Activated gamma-delta T cell treated with anti-CD3 and anti-CD28 coated beads, Interleukin-2, amount 50 U/mL, for 16 hours (primary cell): ENCODE measurements around the gene SCYGR4.
"Not testable (repeated sequence)": the region's sequence is repeated elsewhere in the genome, so short reads cannot be mapped to it uniquely, and the experiment has no call there.

Source experiments
- DNase-seq: peaks from one replicate; pipeline ENCODE4 v3.0.0-alpha.2; 2020; ENCODE audit warnings: low read depth

The SCYGR4 gene, protein sequence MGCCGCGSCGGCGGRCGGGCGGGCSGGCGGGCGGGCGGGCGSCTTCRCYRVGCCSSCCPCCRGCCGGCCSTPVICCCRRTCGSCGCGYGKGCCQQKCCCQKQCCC

DNA sequence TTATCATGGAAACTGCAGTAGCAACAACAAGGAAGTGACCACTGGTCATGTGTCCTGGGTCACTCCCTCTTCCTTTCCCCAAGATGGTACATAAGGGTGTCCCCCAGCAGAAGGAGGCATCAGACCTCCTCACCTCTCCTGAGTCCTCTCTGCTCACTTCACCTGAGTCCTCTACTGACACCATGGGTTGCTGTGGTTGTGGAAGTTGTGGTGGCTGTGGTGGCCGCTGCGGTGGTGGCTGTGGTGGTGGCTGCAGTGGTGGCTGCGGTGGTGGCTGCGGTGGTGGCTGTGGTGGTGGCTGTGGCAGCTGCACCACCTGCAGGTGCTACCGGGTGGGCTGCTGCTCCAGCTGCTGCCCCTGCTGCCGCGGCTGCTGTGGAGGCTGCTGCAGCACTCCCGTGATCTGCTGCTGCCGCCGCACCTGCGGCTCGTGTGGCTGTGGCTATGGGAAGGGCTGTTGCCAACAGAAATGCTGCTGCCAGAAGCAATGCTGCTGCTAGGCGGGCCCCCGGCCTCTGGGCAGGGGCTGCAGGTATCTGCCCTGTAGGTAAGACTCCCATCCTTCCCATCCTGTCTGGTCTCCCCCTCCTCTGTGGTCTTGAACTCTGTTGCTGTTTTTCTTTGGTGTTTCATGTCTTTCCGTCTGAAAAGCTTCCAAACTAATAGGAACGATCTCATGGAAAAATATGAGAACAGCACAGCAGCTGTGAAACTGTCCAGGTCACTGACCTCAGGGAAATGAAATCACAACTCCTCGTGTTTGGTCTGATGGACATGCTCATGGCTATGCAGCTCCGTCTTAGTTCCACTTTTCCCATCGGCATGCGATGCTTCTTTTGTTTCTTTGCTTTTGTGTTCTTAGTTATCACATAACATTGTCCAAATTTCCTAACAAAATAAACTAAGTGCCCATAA is at the start of gene SCYGR4:
TSS of gene SCYGR4 (plus strand) at position 183 of the 915 bp plus-strand sequence. CDS start at position 183, 0 bp downstream.
- DNase-seq = no peak

DNA sequence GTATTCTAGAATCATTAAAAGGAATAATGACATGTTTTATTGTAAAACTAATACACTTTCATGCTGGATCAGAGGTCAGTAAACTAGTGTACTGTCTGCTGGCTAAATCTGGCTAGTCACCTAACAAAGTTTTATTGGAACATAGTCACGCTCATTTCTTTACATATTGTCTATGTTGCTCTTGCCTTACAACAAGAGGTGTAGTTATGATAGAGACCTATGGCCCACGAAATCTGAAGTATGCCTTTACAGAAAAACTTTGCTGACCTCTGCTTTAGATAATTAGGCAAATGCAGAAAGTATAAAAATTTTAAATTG is 48.5 kb upstream of the SCYGR4 start:
- DNase-seq = no peak

DNA sequence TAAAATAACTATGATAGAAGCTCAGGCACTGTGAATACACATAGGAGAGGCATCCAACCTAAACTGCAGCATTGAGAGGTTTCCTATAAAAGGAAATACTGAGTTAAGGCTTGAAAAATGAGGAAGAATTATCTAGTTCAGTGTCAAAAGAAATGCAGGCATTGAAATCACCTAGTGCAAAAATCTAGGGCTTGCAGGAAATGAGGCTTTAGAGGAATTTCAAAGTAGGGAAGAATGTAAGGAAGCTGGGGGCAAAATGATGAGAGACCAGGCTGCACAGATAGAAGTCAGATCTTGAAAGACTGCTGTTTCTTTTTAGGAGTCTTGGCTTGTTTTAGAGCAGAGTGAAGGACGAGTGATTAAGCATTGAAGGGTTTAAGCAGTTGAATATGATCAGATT is 46.7 kb upstream of the SCYGR4 start:
- DNase-seq = no peak

DNA sequence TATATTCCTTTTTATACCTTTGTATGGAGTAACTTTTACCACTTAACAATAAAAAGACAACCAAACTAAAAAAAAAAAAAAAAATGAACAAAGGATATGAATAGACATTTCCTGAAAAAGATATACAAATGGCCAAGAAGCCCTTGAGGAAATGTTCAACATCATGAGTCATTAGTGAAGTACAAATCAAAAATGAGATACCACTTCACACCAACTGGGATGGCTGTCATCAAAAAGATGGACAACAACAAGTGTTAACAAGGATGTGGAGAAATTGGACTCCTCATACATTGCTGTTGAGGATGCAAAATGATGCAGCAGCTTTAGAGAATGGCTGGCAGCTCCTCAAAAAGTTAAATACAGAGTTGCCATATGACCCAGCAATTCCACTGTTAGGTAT is 41.2 kb upstream of the SCYGR4 start:
- no peak for DNase-seq

GRCh38 chr2:227576812-227577211 is 40.5 kb upstream of the SCYGR4 start:
- no peak for DNase-seq

GRCh38 chr2:227577555-227577954 is 39.7 kb upstream of the SCYGR4 start:
- DNase-seq = no peak

DNA sequence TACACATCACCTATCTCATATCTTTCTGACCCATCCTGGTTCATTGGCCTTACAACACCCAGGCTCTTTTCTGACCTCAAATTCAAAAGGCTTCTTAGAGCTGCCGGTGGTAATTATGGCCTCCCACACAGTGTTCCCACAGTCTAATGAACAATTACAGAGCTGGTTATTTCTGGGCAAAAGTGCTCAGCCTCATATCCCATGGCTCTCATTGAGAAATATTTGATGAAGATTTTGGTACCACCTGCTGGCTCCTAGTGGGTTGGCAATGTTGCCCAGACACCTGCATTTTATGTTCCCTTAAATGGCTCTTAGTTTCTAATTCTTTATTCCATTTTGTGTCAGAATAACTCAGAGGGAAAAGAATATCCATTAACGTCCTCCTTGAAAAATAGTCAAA is 38.7 kb upstream of the SCYGR4 start:
- no peak for DNase-seq

- no peak for DNase-seq
These were observed 37.5 kb upstream of the SCYGR4 start for GRCh38 chr2:227579791-227580190.

GRCh38 chr2:227582369-227582768 is 34.9 kb upstream of the SCYGR4 start:
- no peak for DNase-seq

DNA sequence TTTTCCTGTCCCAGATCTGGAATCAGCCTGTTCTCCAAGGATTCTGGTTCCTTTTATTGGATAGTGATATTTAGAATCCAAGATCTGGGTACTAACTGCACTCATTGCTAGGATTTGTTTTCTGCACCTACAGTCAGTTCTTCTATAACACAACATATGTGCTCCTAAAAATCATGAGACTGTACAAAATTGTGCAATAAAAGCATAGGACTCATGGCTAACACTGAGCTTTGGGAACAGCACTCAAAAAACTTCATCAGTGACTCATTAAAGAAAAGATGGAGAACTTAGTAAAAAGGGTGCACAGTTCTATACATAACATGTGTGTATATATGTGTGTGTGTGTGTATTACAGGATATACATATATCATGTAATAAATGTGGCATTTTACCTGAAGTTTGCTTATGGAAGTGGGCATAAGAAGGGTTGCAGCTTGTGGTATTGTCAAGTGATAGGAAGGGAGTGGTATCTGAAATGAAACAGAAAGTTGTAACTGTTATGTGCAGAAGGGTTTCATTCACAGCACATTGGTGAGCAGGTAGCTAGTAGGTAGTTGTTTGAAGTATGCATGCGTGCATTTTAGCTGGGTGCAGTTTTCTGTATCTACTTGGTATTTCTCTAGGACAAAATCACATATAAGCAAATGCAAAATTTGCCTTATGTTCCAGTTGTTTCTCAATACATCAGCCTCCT is 24.5 kb upstream of the SCYGR4 start:
- no peak for DNase-seq

GRCh38 chr2:227595797-227596196 is 21.5 kb upstream of the SCYGR4 start:
- no peak for DNase-seq

- no peak for DNase-seq
These were observed 20.3 kb upstream of the SCYGR4 start for GRCh38 chr2:227597036-227597435.

DNA sequence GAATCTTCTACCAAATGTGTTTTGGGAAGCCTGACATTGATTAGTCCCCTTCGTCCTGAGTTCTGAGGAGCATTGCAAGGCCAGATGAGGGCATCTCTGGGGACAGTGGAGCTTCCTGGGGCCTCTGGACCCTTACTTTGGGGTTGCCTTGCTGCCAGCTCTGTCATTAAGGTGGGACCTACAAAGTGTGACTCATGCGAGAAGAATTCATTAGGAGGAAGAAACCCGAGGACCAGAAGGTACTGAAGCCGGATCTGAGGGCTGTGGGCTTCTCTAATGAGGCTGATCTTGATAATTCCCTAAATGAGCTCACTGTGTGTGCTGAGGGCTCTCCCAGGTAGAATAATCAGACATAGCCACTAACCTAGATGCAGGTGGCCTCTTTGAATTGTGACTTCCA is 19.3 kb upstream of the SCYGR4 start:
- no peak for DNase-seq

DNA sequence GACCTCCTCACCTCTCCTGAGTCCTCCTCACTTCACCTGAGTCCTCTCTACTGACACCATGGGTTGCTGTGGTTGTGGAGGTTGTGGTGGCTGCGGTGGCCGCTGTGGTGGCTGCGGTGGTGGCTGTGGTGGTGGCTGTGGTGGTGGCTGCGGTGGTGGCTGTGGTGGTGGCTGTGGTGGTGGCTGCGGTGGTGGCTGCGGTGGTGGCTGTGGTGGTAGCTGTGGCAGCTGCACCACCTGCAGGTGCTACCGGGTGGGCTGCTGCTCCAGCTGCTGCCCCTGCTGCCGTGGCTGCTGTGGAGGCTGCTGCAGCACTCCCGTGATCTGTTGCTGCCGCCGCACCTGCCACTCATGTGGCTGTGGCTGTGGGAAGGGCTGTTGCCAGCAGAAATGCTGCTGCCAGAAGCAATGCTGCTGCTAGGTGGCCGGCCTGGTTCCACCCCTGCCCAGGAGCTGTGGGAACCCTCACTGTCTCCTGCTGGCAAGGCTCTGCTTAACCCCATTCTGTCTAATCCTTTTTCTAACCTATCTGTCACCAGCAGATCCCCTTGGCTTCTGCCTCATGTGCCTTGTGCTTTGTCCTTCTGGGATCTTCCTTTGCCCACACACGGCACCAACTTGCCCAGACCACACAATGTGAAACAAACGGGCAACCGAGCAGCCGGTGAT is 18.3 kb upstream of the SCYGR4 start, which contains the start of gene SCYGR2:
TSS of gene SCYGR2 (plus strand) at position 59 of the 669 bp plus-strand sequence. CDS start at position 59, 0 bp downstream.
- DNase-seq = not testable (repeated sequence)

GRCh38 chr2:227602358-227602757 is 14.9 kb upstream of the SCYGR4 start:
- DNase-seq = no peak

DNA sequence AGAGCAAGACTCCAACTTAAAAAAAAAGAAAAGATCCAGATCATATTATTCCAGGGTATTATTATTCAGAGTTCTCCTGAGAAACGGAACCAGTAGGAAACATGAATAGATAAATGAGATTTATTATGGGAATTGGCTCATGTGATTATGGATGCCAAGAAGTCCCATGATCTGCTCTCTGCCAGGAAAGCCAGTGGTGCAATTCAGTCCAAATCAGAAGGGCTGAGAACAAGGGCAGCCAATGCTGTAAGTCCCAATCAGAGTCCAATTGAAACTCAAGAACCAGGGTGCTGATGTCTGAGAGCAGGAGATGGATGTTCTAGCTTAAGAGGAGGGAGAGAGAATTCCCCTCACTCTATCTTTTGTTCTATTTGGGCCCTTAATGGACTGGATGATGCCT is 10.8 kb upstream of the SCYGR4 start:
- DNase-seq = no peak

DNA sequence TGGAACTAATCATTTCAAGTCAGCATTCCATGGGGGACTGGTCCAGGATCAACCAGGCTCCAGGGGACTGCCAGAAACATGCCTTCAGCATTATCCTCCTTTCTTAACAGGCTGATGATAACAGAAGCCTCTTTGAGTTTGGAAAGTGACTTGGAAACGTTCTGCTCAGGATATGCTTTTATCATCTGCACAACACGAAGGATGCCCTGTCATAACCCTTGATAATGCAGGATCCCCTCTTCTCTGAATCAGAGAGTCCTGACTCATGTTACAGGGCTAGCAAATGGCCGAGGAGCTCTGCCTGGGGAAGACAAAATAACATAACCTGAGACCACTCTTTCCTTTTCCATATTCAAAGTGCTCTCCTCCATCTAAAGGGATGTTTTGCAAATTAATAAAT is 9.4 kb upstream of the SCYGR4 start:
- no peak for DNase-seq

DNA sequence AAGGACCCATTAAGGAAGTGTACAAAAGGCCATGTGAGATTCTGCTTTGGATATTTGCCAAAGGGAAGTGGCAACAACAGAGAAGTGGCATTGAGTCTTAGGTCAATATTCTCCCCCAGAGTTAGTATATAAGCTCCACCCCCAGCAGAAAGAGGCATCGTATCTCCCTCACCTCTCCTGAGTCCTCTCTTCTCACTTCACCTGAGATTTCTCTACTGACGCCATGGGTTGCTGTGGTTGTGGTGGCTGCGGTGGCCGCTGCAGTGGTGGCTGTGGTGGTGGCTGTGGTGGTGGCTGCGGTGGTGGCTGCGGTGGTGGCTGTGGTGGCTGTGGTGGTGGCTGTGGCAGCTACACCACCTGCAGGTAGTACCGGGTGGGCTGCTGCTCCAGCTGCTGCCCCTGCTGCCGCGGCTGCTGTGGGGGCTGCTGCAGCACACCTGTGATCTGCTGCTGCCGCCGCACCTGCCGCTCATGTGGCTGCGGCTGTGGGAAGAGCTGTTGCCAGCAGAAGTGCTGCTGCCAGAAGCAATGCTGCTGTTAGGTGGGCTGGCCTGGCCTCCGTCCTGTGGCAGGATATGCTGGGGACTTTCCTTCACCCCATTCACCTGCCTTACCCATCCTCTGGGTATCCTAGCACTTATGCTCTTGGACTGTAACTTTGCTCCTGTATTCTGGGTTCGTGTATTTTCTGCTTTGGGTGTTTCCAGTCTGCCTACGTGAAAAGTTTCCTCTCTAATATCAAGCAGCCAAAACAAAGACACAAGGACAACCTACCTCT is 8.5 kb upstream of the SCYGR4 start:
- DNase-seq = no peak

- DNase-seq = no peak
These were observed 7.2 kb upstream of the SCYGR4 start for GRCh38 chr2:227610123-227610522.

- no peak for DNase-seq
These were observed 4.6 kb upstream of the SCYGR4 start for GRCh38 chr2:227612546-227613271.

DNA sequence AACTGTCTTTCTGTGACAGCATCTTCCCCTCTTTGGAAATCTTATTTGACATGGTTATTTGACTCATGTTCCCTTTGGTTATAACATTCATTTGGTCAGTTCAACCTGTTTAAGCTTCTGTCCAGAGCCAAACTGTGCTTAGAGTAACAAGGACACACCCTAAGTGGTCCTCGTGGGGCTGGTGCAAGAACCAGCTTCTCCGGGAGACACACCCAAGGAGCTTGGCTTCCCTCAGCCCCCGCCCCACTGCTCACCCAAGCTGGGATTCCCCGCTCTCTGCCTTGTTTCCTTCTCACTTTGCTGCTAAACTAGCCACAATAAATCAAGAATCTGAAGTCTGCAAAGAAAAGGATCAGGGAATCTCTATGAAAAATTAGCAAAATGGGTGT is 4.0 kb upstream of the SCYGR4 start:
- DNase-seq = no peak
